ENCODE measurements around the gene ITPRIP. TPM values are rescaled to one million over a fixed set of nuclear protein-coding genes. Genes with fewer than 3 reads are reported as not detected.
A peak's percentile ranks its signal among the peaks of the same experiment; 100 is the strongest.

Gene ITPRIP
- total RNA-seq, 1 experiment from 2014 or later, result 12.0 TPM

GRCh38 chr10:104339469-104340110 is 1.3 kb upstream of the ITPRIP start:
- H3K9me3 ChIP-seq (ENCODE audit: control insufficient read depth in 1 of 2, insufficient read depth in 1 of 2, low read depth in 1 of 2, low read length in 2 of 2), result no peaks in the 10 kb centered on the region
- H3K27me3 ChIP-seq (ENCODE audit: insufficient read depth, low read length), result no peaks in the 10 kb centered on the region
- ChIA-PET POLR2A (interaction anchor here (1.0 to 2.2 kb wide), 3 partner anchors 8 to 65 kb away, joined by 3 to 8 read pairs (median 4); partner anchors contain the start of gene CFAP58), RAD21 (ENCODE audit: low non-redundant PET in 1 of 2, low total read pairs in 2 of 2, uncharacterized antibody in 2 of 2, unreplicated experiment in 2 of 2) (interaction anchor here in 1 of 2 experiments (1.5 kb wide), 1 partner anchor 34 kb away, joined by 7 read pairs; no protein-coding TSS in a partner anchor), CTCF (interaction anchor here (0.8 to 2.8 kb wide), 4 partner anchors 12 to 65 kb away, joined by 3 to 21 read pairs (median 4); partner anchors contain the start of gene CFAP58)
- H3K27ac ChIP-seq (ENCODE audit: low read depth, low read length), result peak overlapping the region; percentile 85
- intact Hi-C loops (cut with micrococcal nuclease), result loop anchor here (2.0 to 10.0 kb wide), 2 partner anchors 13 to 445 kb away; partner anchors contain the start of gene CFAP58
- peaks cover 35% of the 10 kb centered on the region for H3K79me2 ChIP-seq (ENCODE audit: insufficient read depth, low read length)
- TF ChIP-seq ZFX (IDR thresholded peaks at IDR 0.05), result peak; percentile 1; the same call in 1 of the 2 replicates
- no peak for TF ChIP-seq EZH2 (IDR thresholded peaks at IDR 0.05)
- H3K36me3 ChIP-seq (ENCODE audit: control insufficient read depth in 1 of 2, insufficient read depth in 2 of 2, low read length in 2 of 2), result no peaks in the 10 kb centered on the region
- BruUV-seq (replicated peaks), result no TSS peak
- no peaks in the 10 kb centered on the region for H3K9me2 ChIP-seq (ENCODE audit: insufficient read depth)
- peak overlapping the region; percentile 94 for H2AFZ ChIP-seq (ENCODE audit: low read depth, low read length, poor library complexity, severe bottlenecking)
- peak overlapping the region; percentile 76 to 95 for H3K4me3 ChIP-seq (replicated peaks in 1 of 2; ENCODE audit: low read depth in 1 of 2, low read length in 2 of 2)
- H3K4me1 ChIP-seq (ENCODE audit: control insufficient read depth in 1 of 2, insufficient read depth in 2 of 2, low read length in 2 of 2), result peaks cover 35 to 48% of the 10 kb centered on the region in 2 experiments
- H3K9ac ChIP-seq (ENCODE audit: low read length), result peak overlapping the region; percentile 68
- ATAC-seq (no peak; the same call in 1 of the 2 replicates), DNase-seq (ENCODE audit: low read depth, low spot score) (no peak)
- peak overlapping the region; percentile 84 for H3K4me2 ChIP-seq (ENCODE audit: low read length)
- H4K20me1 ChIP-seq (ENCODE audit: insufficient read depth), result no peaks in the 10 kb centered on the region

- RAD21 ChIA-PET (ENCODE audit: low non-redundant PET in 1 of 2, low total read pairs in 2 of 2, uncharacterized antibody in 2 of 2, unreplicated experiment in 2 of 2), result no interaction called here
- H3K9me3 ChIP-seq (ENCODE audit: control insufficient read depth in 1 of 2, insufficient read depth in 1 of 2, low read depth in 1 of 2, low read length in 2 of 2), result no peaks in the 10 kb centered on the region
- H3K79me2 ChIP-seq (ENCODE audit: insufficient read depth, low read length), result peaks cover 52% of the 10 kb centered on the region
- DNase-seq (ENCODE audit: low read depth, low spot score) (no peak), ATAC-seq (peak; percentile 71)
- POLR2A ChIA-PET, result interaction anchor here (0.8 to 2.2 kb wide), 8 partner anchors 8 to 69 kb away, joined by 3 to 8 read pairs (median 4); partner anchors contain the start of genes CFAP58 and GSTO2
- H4K20me1 ChIP-seq (ENCODE audit: insufficient read depth), result no peaks in the 10 kb centered on the region
- intact Hi-C loops (cut with micrococcal nuclease), result loop anchor here (10.0 kb wide), 1 partner anchor 443 kb away; no protein-coding TSS in a partner anchor
- no peak for TF ChIP-seq CBX3 (IDR thresholded peaks at IDR 0.05; ENCODE audit: low read depth)
- no peak for TF ChIP-seq EZH2phosphoT487 (IDR thresholded peaks at IDR 0.05; ENCODE audit: borderline replicate concordance)
- TF ChIP-seq ZNF274 (IDR thresholded peaks at IDR 0.05; ENCODE audit: low read depth, low read length), result no peak
- TF ChIP-seq POLR2AphosphoS5 (IDR thresholded peaks at IDR 0.05; ENCODE audit: low read depth, low read length), result 0 out of 2 replicates have a peak, but pooled peaks have one; percentile 1
- peak overlapping the region; percentile 76 to 95 for H3K4me3 ChIP-seq (replicated peaks in 1 of 2; ENCODE audit: low read depth in 1 of 2, low read length in 2 of 2)
- H3K36me3 ChIP-seq (ENCODE audit: control insufficient read depth in 1 of 2, insufficient read depth in 2 of 2, low read length in 2 of 2), result no peaks in the 10 kb centered on the region
- H3K4me2 ChIP-seq (ENCODE audit: low read length), result peak overlapping the region; percentile 84
- H3K9me2 ChIP-seq (ENCODE audit: insufficient read depth), result no peaks in the 10 kb centered on the region
- peak overlapping the region; percentile 68 for H3K9ac ChIP-seq (ENCODE audit: low read length)
- no peaks in the 10 kb centered on the region for H3K27me3 ChIP-seq (ENCODE audit: insufficient read depth, low read length)
- CTCF ChIA-PET, result interaction anchor here (0.7 to 2.8 kb wide), 6 partner anchors 8 to 63 kb away, joined by 3 to 21 read pairs (median 6); partner anchors contain the start of gene CFAP58
- H3K4me1 ChIP-seq (ENCODE audit: control insufficient read depth in 1 of 2, insufficient read depth in 2 of 2, low read length in 2 of 2), result peaks cover 43 to 63% of the 10 kb centered on the region in 2 experiments
- peak overlapping the region; percentile 9 for H2AFZ ChIP-seq (ENCODE audit: low read depth, low read length, poor library complexity, severe bottlenecking)
- BruUV-seq (replicated peaks), result no TSS peak
- H3K27ac ChIP-seq (ENCODE audit: low read depth, low read length), result peak overlapping the region; percentile 85
Observed at GRCh38 chr10:104337521-104337984, 712 bp downstream of the ITPRIP start.

All from HCT116 (cell line).